ENCODE results near the gene SBK3. TPM values are rescaled to one million over a fixed set of nuclear protein-coding genes. Genes with fewer than 3 reads are reported as not detected.

The SBK3 gene
- total RNA-seq, 2 donors from 2014 or later = 0.48 to 1.4 TPM

- no peak for DNase-seq
- H3K36me3 ChIP-seq (ENCODE audit: control insufficient read depth, insufficient read depth, low read length) = no peaks in the 10 kb centered on the region
- no peaks in the 10 kb centered on the region for H3K9me3 Mint-ChIP-seq
- H3K4me3 ChIP-seq (ENCODE audit: low read length) = no peak overlapping the region
- H3K4me3 Mint-ChIP-seq = no peak overlapping the region
- H3K9me3 ChIP-seq (ENCODE audit: control insufficient read depth, low read length) = no peaks in the 10 kb centered on the region
- no peaks in the 10 kb centered on the region for H3K27me3 ChIP-seq (ENCODE audit: control insufficient read depth, insufficient read depth, low read length, poor library complexity, severe bottlenecking)
- peaks cover 15% of the 10 kb centered on the region for H3K27me3 Mint-ChIP-seq (ENCODE audit: insufficient read depth)
- peaks cover 2% of the 10 kb centered on the region for H3K4me1 ChIP-seq (ENCODE audit: control insufficient read depth, insufficient read depth, low read length)
- no peak overlapping the region for H3K27ac Mint-ChIP-seq
- H3K9ac ChIP-seq (ENCODE audit: extremely low read depth, low read length, poor library complexity, severe bottlenecking) = no peak overlapping the region
- WGBS, 2 experiments (ENCODE audit: insufficient coverage in 1 of 2, insufficient read length in 1 of 2) = 75 to 83% methylated on average over 13 to 17 of the region's 17 CpGs
- no peaks in the 10 kb centered on the region for H3K36me3 Mint-ChIP-seq (ENCODE audit: low read depth)
- H3K4me1 Mint-ChIP-seq = peaks cover 19% of the 10 kb centered on the region
- no peak overlapping the region for H3K27ac ChIP-seq (ENCODE audit: low read depth, low read length)
- no peak for TF ChIP-seq CTCF (conservative IDR thresholded peaks at IDR 0.05)
Measured at GRCh38 chr19:55546822-55547614, 1.7 kb upstream of the SBK3 start.

GRCh38 chr19:55546011-55546410 is 668 bp upstream of the SBK3 start:
- no peak overlapping the region for H3K4me3 ChIP-seq (ENCODE audit: low read length)
- H3K36me3 ChIP-seq (ENCODE audit: control insufficient read depth, insufficient read depth, low read length) = no peaks in the 10 kb centered on the region
- Mint-ChIP-seq H3K36me3 (ENCODE audit: low read depth) (no peaks in the 10 kb centered on the region), H3K9me3 (no peaks in the 10 kb centered on the region), H3K27ac (peak overlapping the region; percentile 11), H3K27me3 (ENCODE audit: insufficient read depth) (peaks cover 23% of the 10 kb centered on the region), H3K4me3 (no peak overlapping the region), H3K4me1 (peaks cover 19% of the 10 kb centered on the region)
- H3K4me1 ChIP-seq (ENCODE audit: control insufficient read depth, insufficient read depth, low read length) = peaks cover 2% of the 10 kb centered on the region
- H3K27ac ChIP-seq (ENCODE audit: low read depth, low read length) = no peak overlapping the region
- H3K27me3 ChIP-seq (ENCODE audit: control insufficient read depth, insufficient read depth, low read length, poor library complexity, severe bottlenecking) = no peaks in the 10 kb centered on the region
- H3K9me3 ChIP-seq (ENCODE audit: control insufficient read depth, low read length) = no peaks in the 10 kb centered on the region
- no peak overlapping the region for H3K9ac ChIP-seq (ENCODE audit: extremely low read depth, low read length, poor library complexity, severe bottlenecking)
- 84 to 90% methylated on average over 8 to 11 of the region's 11 CpGs for WGBS, 2 experiments (ENCODE audit: insufficient coverage in 1 of 2, insufficient read length in 1 of 2)
- no peak for DNase-seq
- TF ChIP-seq CTCF (conservative IDR thresholded peaks at IDR 0.05) = no peak

- H3K9me3 Mint-ChIP-seq = no peaks in the 10 kb centered on the region
- H3K27ac Mint-ChIP-seq = no peak overlapping the region
- Histone ChIP-seq H3K4me1 (ENCODE audit: control insufficient read depth, insufficient read depth, low read length) (no peaks in the 10 kb centered on the region), H3K9ac (ENCODE audit: extremely low read depth, low read length, poor library complexity, severe bottlenecking) (no peak overlapping the region), H3K36me3 (ENCODE audit: control insufficient read depth, insufficient read depth, low read length) (no peaks in the 10 kb centered on the region), H3K9me3 (ENCODE audit: control insufficient read depth, low read length) (no peaks in the 10 kb centered on the region), H3K27me3 (ENCODE audit: control insufficient read depth, insufficient read depth, low read length, poor library complexity, severe bottlenecking) (no peaks in the 10 kb centered on the region), H3K4me3 (ENCODE audit: low read length) (no peak overlapping the region), H3K27ac (ENCODE audit: low read depth, low read length) (no peak overlapping the region)
- H3K36me3 Mint-ChIP-seq (ENCODE audit: low read depth) = no peaks in the 10 kb centered on the region
- H3K4me1 Mint-ChIP-seq = peaks cover 15% of the 10 kb centered on the region
- 76 to 85% methylated on average over 8 to 22 of the region's 23 CpGs for WGBS, 2 experiments (ENCODE audit: insufficient coverage in 1 of 2, insufficient read length in 1 of 2)
- no peak for TF ChIP-seq CTCF (conservative IDR thresholded peaks at IDR 0.05)
- H3K27me3 Mint-ChIP-seq (ENCODE audit: insufficient read depth) = peaks cover 23% of the 10 kb centered on the region
- DNase-seq = no peak
- no peak overlapping the region for H3K4me3 Mint-ChIP-seq
Measured at GRCh38 chr19:55544776-55545439, 435 bp downstream of the SBK3 start.
